GM21360 (cell line): ENCODE data around the gene ARHGAP29.

ENCODE experiments used
- ATAC-seq: cut with Tn5 transposase; IDR thresholded peaks from one replicate; pipeline ENCODE4 v1.9.1; 2021; ENCODE audit warnings: mild to moderate bottlenecking, moderate library complexity; ENCODE audit not compliant: unreplicated experiment

The ARHGAP29 gene

DNA sequence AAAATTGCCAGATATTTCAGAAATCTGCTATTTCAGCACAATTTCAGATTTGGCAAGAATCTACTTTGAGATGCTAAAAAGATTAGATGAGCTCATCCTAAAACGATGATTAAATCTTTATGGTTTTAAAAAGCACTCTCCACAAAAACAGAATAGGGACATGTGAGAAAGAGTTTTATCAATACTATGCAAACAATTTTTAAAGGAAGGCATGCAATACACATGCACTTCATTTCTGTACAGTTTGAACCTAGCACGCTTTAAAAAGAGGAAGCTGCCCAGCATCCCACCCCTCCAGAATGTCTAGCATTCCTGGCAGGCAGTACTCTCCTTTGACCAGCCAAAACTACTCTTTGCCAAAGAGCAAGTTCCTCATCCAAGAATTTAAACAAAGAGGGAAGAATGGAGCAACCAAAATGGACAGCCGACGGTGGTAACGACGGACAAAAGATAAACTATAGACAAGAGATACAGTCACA lies 1.3 kb downstream of the ARHGAP29 start:
- no peak for ATAC-seq

DNA sequence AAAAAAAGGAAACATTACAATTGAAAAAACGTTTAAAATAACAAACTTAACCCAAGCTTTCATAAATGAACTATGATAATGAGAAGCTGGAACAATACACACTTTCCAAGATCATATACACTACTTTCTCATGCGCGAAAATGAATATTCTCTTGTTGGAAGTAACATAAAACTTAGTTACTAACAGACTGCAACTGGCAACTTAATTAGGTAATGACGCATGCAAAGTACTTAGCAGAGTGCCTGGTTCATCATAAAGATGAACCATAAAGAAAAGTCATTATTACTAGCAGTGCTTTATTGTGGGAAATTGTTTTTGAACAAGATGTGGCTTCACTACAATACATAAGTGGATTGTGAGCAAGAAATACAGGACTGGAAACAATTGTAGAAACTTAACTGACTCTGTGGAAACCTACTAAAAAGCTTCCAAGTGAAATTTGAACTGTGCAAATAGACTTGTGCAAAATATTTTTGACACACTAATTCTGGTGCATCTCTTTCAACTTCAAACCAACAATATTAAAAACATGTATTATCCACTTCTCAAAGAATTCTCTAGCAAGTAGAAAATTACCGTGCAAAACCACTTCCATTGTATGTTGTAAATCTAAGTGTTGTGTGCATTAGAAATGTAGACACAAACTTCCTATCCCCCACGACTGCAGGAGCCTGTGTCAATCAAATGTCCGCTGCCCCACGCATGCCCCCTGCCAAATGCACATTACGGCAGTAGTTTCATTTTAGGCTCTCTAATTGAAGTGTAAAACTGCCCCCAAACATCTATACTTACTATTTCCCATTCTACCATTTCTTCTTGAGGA lies 2.0 kb downstream of the ARHGAP29 start:
- no peak for ATAC-seq

DNA sequence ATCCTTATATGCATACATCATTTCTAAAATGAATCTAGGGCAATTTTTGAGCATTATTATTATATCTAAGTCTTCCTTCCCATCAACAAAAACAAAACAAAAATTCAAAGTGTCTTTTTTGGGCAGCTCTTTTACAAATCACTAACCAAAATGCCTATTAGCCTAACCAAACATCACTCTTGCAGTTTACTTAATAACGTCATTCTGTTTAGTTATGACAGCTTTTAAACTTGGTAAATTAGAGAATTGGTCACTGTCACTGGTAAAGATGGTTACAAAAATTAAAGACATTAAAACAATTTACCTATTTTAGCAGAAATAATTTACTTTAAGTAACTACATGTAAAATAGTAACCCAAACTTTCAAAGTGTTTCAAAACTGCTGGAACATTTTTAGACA lies 2.8 kb downstream of the ARHGAP29 start:
- ATAC-seq: no peak

DNA sequence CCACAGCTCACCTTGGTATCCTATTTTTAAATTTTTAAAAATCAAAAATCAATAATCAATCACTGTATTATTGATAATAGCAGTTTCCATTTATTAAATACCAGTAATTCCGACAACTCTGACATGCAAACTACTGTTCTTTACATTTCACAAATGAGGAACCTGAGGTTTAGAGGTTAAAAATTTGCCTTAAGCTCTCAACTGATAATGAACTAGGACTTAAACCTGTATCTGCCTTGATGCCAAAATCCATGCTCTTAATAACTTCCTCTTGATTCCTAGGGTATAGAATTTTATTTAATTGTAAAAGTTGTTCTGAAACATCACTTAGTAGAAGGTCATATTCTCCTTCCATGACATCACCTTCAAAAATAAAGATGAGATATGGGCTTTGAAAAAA lies 5.6 kb downstream of the ARHGAP29 start:
- ATAC-seq: no peak

DNA sequence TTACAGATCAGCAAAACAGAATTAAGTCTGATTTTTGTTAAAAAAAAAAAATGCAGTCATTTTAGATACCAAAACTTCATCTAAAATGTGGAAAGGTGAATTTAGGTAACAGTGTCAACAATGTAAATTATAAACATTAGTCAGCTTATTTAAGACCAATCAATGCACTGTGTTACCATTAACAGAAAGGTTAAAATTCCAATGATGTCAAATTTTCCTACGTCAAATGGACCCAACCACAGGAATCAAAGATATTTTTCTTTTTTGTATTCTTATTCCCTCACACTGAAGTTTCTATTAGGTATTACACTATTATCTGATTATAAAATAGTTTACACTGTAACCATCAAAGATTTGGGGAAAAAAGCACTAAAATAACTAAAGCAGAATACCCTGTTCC lies 6.5 kb downstream of the ARHGAP29 start:
- ATAC-seq: no peak

DNA sequence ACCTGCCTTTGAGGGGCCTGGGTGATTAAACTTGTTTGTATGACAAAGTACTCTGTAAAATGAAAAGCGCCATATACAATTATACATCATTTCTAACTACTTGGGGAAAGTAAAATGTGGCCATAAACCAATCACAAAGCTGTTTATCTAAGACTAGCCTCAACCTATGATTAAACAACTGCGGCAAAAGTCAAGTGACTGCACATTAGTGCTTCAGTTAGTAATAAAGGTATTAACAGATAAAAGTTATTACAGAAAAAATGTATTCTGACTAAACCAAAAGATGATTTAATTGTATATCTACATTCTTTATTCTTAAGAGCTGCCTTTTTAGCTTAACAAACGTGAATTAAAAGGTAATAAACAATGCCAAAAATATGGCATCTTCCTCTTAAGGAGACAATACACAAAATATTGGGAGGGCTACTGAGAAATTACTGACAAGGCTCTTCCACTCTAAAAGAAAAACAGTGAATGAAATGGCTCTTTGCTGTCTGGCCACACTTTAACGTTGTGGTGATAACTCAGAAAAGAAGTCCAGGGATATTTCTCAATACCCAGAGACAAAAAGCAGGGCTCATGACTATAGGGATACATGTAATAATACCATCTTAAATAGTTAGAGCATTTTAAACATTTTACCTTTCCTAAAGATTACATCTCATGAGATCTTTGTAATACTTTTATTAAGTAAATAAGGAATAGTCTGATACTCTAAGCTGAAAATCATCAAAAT lies 8.6 kb downstream of the ARHGAP29 start:
- ATAC-seq: no peak

DNA sequence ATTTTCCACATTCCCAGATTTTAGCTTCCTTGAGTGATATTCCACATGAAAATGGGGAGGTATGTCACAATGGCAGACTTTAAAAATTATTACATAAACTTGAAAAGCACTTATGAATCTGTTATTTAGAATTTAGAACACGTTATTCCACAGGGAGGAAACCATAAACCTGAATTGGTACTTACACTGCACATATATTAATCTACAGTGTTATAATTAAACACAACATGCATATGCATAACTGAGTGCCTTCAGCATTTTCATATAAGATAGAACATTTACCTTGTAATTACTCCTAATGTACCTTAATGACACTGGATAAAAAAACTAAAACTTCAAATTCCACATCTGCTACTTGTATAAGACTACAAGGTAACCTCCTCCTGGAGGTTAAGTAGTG lies 9.8 kb downstream of the ARHGAP29 start:
- no peak for ATAC-seq

DNA sequence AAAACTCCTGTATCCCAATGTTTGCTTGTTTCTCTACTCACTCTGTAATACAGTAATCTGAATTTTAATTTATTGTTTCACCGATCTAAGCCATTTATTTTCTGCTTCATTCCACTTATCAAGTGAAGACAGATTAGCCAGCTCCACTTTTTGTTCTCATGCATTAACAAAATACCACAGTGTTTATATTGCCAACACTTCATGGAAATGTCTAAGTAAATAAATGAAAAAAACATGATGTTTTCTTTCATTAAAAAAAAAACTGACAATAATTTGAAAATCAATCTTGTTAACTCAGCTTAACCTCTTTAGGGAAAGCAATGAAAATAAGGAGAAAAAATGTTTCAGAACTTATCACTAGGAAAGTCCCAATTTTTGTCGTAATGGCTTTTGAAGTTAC lies 11.5 kb downstream of the ARHGAP29 start:
- no peak for ATAC-seq

DNA sequence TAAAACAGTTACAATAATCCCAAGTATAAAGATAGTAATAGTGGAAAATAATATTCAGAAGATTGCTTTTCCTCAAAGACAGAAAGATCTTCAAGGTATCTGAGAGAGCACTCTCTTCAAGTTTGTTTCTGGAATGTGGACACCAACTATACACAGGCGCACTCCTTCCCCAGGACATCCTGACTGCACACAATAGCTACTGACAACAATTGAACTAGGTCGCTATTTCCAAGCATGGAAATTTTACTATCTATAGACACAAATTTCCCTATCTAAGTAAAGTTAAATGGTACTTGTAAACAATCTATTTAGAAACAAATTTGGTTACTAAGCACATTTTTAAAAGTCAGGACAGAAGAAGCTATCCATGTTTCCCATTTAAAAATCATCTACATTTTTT lies 19.1 kb downstream of the ARHGAP29 start:
- ATAC-seq: no peak

DNA sequence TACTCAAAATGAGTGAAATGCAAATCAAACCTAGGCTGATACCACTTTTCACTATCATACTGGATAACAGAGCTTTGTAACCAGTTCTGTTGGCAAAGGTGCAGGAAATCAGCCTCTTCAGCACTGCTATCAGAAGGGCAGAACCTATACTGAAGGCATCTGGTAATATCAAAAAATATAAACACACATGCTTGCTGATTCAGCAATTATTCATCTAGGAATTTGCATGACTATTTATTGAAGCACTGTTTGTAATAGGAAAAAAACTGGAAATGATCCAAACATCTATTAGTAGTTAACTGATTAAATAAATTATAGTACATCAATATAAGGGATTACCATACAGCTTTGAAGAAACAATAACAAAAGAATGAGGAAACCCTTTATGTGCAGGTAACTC lies 21.4 kb downstream of the ARHGAP29 start:
- no peak for ATAC-seq

DNA sequence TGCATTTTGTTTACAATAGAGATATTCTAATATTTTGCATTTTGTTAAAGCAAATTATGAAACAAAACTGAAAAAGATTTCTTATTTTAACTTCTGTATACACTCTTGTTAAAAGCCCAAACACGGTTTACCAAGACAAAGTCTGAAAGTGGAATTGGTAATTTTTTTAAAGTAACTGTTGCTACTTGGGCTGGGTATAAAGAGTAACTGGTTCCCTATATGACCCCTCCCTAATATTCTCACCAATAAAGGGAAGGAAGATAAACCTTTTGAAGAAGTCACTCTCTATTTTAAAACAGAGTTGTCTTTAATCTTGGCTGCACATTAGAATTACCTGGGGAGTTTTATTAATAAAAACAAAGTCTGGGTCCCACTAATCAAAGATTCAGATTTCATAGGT lies 27.4 kb downstream of the ARHGAP29 start:
- ATAC-seq: no peak

DNA sequence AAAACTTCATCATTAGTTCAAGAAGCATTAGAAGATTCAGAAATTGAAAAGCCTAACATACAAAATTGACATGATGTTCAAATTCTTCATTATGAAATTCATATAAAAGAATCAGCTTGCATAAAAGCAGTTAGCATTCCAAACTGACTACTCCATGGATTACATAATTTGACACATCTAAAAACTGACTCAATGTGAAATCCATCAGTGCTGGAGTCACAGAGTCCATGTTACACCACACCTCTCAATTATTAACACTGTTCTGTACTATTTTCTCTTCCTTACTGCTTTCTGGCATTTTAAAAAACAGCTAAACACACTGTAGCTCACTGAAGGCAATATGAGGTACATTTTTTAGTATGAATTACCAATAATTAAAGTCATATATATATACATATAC lies 28.0 kb downstream of the ARHGAP29 start:
- ATAC-seq: no peak

DNA sequence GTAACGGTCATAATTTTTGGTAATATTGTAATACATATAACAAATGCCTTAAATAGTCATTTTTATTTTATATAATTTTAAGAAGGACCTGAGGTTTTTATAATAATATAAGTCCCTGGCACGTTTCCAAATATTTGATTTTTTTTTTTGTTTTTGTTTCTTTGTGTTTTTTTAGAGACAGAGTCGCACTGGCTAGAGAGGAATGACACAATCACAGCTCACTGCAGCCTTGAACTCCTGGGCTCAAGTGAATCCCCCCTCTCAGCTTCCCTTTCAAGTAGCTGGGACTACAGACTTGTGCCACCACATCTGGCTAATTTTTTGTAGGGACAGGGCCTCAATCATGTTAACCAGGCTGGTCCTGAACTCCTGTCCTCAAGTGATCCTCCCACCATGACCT lies 29.7 kb downstream of the ARHGAP29 start:
- ATAC-seq: no peak

DNA sequence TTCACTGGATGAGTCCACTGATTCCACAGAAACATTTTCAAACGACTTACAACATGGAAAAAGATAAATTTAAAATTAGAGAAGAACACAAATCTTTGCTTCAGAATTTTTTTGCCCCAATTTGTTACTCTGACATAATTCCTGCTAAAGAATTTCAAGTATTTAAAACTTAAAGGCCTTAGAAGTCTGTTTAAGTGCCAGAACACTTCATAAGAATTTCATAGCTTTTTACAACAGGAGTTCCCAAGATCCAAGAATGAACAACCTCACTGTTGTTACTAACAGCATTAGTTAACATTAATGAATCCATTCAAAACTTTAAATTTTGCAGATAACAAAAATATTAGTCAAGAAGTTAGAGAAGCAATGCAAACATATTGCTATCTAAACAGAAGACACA lies 31.7 kb downstream of the ARHGAP29 start:
- no peak for ATAC-seq

DNA sequence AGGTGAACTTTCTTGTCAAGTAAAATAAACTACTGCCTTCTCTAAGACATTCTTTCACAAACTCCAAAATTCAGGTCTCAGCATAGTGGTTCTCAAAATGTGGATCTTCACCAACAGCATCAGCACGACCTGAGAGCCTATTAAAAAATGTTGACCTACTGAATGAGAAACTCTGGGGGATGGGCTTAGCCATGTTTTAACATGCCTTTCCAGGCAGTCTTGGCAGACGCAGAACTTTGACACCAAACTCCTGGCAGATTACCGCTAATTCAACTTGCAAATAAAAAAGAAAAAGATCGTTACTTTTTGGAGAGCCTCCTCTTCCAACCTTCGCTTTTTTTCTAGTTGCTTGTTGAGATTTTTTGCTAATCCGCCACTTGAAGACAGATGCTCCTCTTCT lies 35.1 kb downstream of the ARHGAP29 start:
- no peak for ATAC-seq

DNA sequence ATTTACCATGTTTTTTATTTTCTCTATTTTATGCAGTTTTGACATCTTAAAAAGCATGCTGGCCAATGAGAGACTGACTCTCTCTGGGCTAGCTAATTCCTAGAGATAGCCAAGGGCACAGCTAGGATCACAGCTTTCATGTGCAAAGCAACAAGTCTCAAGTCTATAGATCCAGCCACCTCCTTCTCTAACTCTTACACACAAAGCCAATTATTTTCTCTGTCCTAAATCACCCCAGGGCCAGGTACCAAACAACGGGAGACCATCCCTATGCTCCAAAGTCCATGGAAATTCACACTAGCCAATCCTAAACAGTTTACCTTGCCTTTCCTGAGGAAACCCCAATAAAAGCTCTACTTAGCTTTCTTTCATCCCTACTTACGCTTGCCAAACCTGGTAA lies 38.0 kb downstream of the ARHGAP29 start:
- ATAC-seq: no peak

DNA sequence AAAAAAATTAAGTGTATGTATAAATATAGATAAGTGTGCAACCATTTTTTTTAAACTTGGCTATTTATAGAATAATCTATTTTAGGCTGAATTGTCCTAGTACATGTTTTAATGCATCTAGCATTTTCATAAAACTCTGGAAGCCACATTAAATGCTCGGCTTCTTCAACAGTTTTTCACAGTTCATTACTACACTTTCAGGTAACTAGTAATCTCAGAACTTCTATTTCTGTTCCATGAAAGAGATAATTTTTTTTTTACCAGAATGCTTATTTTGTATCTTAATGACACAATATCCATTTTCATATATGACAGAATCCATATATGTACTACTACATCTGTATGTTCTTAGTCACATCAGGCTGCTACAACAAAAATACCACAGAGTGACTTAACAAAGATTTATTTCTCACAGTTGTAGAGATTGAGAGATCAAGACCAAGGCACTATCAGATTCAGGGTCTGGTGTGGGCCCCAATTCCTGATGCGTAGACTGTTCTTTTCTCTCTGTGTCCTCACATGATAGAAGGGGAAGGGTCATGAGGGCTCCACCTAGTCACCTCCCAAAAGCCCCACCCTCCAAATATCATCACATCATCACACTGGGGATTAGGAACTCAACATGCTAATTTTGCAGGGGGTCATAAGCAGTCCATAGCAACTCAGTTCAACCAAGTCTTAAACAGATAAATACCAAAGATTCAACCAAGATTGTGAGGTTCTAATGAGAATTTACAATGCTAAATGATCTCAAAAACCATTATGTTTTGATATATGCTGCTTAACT lies 43.1 kb downstream of the ARHGAP29 start:
- ATAC-seq: no peak

DNA sequence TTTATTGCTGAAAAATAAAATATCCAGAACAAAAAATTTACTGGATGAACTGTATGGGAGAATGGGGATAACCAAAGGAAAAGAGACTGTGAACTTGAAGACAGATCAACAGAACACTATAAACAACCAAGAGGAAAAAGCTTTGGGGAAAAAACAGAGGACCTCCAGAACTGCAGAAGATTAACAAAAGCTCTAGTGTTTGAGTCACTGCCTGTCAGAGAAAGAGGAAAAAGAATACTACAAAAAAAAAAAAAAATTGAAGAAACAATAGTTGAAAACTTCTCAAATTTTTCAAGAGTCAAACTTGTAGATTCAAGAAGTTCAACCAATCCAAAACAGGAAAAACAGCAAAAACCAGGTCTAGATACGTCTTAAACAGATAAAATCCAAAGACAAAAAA lies 44.3 kb downstream of the ARHGAP29 start:
- ATAC-seq: no peak

DNA sequence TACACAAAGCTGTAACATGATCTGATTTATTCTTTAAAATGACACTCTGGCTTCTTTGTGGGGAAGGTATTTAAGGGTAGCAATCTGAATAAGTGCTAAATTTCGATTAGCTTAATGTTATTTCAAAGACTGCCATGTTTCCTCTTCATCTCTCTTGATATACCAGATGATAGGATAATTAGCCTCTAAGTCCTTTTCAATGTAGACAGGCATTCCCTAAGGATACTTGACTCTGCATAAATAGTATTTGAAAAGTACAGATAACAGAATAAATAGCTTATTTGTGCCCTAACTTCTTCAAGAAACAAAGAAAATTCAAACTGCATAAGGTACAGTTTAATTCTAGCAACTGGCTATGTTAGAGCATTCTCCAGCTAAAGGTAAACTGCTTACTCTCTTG lies 46.2 kb downstream of the ARHGAP29 start:
- no peak for ATAC-seq

DNA sequence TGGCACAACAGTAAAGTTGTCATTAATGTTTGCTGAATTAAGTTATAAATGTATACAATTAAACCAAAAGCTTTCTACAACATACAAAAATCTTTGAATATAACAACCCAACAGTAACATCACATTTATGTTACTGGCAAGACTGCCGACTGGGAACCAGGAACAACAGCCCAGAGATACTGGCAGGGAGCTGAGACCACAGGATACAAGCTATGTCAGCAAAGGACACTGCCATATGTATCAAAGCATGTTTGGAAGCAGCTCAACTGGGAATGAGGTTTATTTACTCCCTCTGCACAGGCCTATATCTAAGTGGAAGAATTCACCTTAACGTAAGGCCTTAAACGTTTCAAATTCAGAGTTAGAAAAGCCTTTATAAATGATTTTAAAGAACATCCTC lies 50.4 kb downstream of the ARHGAP29 start:
- no peak for ATAC-seq

DNA sequence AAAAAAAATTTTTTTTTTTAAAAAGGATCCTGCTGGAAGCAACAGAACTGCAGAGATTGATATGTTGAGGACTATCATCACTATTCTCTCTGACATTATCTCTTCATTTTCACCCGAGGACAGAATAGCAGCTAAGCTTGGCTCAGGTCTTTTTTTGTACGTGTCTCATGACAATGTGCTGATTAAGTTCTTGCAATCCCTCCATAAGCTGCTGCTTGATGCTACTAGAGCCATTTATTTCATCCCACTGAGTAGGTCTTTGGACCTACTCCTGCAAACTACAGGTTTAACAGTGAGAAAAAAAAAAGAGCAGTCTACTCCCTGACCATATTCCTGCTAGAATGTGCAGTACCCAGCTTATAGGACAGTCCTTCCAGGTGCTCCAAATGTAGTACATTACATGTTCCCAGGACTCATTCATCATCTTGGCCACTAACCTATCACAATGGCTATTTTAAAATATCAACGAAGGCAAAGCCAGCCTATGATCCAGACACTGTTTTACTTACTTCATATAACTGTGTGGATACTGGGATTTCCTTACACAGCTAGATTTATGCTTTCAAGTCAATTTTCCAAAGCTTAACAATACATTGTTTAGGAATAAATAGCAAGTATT lies 54.1 kb downstream of the ARHGAP29 start:
- ATAC-seq: no peak
